HEK293 (cell line): ENCODE data around the gene PRDM15.

Source experiments
- CTCF ChIA-PET: fragments of 350-600 bp; formaldehyde crosslinking; extraction: SDS; loops from one replicate; lab custom pipeline; 2021; ENCODE audit warnings: antibody characterized with exemption; lab: Yijun Ruan, JAX
- POLR2A ChIA-PET: fragments of 300-600 bp; formaldehyde crosslinking; extraction: SDS; loops from one replicate; lab custom pipeline; 2020; ENCODE audit warnings: antibody characterized with exemption, inconsistent platforms; lab: Yijun Ruan, JAX
- H3K27ac ChIP-seq: fragments of 200-500 bp; sonication (Bioruptor generic); 2 replicates; pipeline ENCODE4 v1.5.1; 2014; ENCODE audit warnings: low read depth, low read length, control low read depth, inconsistent platforms; ENCODE audit errors: extremely low read depth
- H3K36me3 ChIP-seq, 2 experiments: fragments of 200-500 bp in 1 of 2; sonication (Bioruptor generic) in 1 of 2; 1 replicate in 1 of 2; 2 replicates in 1 of 2; pipeline ENCODE4 v1.5.1; 2014 to 2017; ENCODE audit warnings: inconsistent platforms in 2 of 2, low read length in 2 of 2; ENCODE audit not compliant: control insufficient read depth in 2 of 2, insufficient read depth in 1 of 2
- H3K4me1 ChIP-seq: fragments of 200-500 bp; sonication (Bioruptor generic); 2 replicates; pipeline ENCODE4 v1.5.1; 2014; ENCODE audit warnings: mild to moderate bottlenecking, low read length, inconsistent platforms; ENCODE audit not compliant: control insufficient read depth, insufficient read depth
- H3K4me3 ChIP-seq: 2 replicates; pipeline ENCODE4 v1.5.1; 2011; ENCODE audit warnings: low read depth, mild to moderate bottlenecking, control low read depth, low read length, moderate library complexity
- H3K9me3 ChIP-seq: fragments of 200-500 bp; sonication (Bioruptor generic); 2 replicates; pipeline ENCODE4 v1.5.1; 2014; ENCODE audit warnings: low read depth, low read length, inconsistent platforms; ENCODE audit not compliant: control insufficient read depth, insufficient read depth
- BCL11A ChIP-seq: fragments of 450-650 bp; formaldehyde crosslinking; IDR thresholded peaks from 2 replicates; pipeline ENCODE4 v1.5.1; 2016; ENCODE audit warnings: low read depth, missing biosample characterization, missing genetic modification characterization
- EGR2 ChIP-seq: fragments of 450-650 bp; formaldehyde crosslinking; IDR thresholded peaks from 2 replicates; pipeline ENCODE4 v1.5.1; 2016; ENCODE audit warnings: low read depth, missing biosample characterization, missing genetic modification characterization
- IKZF3 ChIP-seq: fragments of 450-650 bp; IDR thresholded peaks from 2 replicates; pipeline ENCODE4 v1.5.0; 2018; ENCODE audit warnings: missing biosample characterization, mild to moderate bottlenecking, missing genetic modification characterization, moderate library complexity
- SP2 ChIP-seq: fragments of 450-650 bp; formaldehyde crosslinking; IDR thresholded peaks from 2 replicates; pipeline ENCODE4 v1.5.1; 2016; ENCODE audit warnings: missing biosample characterization, missing genetic modification characterization
- YY1 ChIP-seq: fragments of 450-650 bp; formaldehyde crosslinking; IDR thresholded peaks from 2 replicates; pipeline ENCODE4 v1.5.1; 2018; ENCODE audit warnings: missing biosample characterization, missing genetic modification characterization
- ZFHX2 ChIP-seq: fragments of 450-650 bp; formaldehyde crosslinking; conservative IDR thresholded peaks from 2 replicates; pipeline ENCODE4 v1.5.1; 2016; ENCODE audit warnings: missing biosample characterization, missing genetic modification characterization
- ZFP3 ChIP-seq: fragments of 450-650 bp; formaldehyde crosslinking; IDR thresholded peaks from 2 replicates; pipeline ENCODE4 v1.5.1; 2016; ENCODE audit warnings: low read depth, missing biosample characterization, missing genetic modification characterization
- ZNF112 ChIP-seq: fragments of 450-650 bp; formaldehyde crosslinking; IDR thresholded peaks from 2 replicates; pipeline ENCODE4 v1.5.0; 2017; ENCODE audit warnings: missing biosample characterization, missing genetic modification characterization
- ZNF16 ChIP-seq: fragments of 450-650 bp; formaldehyde crosslinking; IDR thresholded peaks from 2 replicates; pipeline ENCODE4 v1.5.1; 2016; ENCODE audit warnings: low read depth, missing biosample characterization, missing genetic modification characterization
- ZNF175 ChIP-seq: fragments of 450-650 bp; formaldehyde crosslinking; IDR thresholded peaks from 2 replicates; pipeline ENCODE4 v1.5.1; 2016; ENCODE audit warnings: missing biosample characterization, missing genetic modification characterization
- ZNF223 ChIP-seq: fragments of 450-650 bp; formaldehyde crosslinking; IDR thresholded peaks from 2 replicates; pipeline ENCODE4 v1.5.1; 2016; ENCODE audit warnings: missing biosample characterization, missing genetic modification characterization
- ZNF248 ChIP-seq: fragments of 450-650 bp; formaldehyde crosslinking; IDR thresholded peaks from 2 replicates; pipeline ENCODE4 v1.5.1; 2017; ENCODE audit warnings: missing biosample characterization, missing genetic modification characterization
- ZNF473 ChIP-seq: fragments of 450-650 bp; formaldehyde crosslinking; IDR thresholded peaks from 2 replicates; pipeline ENCODE4 v1.5.1; 2017; ENCODE audit warnings: missing biosample characterization, missing genetic modification characterization
- ZNF624 ChIP-seq: fragments of 450-650 bp; formaldehyde crosslinking; IDR thresholded peaks from 2 replicates; pipeline ENCODE4 v1.5.1; 2017; ENCODE audit warnings: missing biosample characterization, missing genetic modification characterization
- ZNF654 ChIP-seq: fragments of 450-650 bp; formaldehyde crosslinking; IDR thresholded peaks from 2 replicates; pipeline ENCODE4 v1.5.1; 2016; ENCODE audit warnings: low read depth, missing biosample characterization, missing genetic modification characterization
- ZNF76 ChIP-seq: fragments of 450-650 bp; formaldehyde crosslinking; IDR thresholded peaks from 2 replicates; pipeline ENCODE4; 2016; ENCODE audit warnings: low read depth, missing biosample characterization, missing genetic modification characterization, borderline replicate concordance
- ZNF768 ChIP-seq: fragments of 450-650 bp; formaldehyde crosslinking; IDR thresholded peaks from 2 replicates; pipeline ENCODE4 v1.5.1; 2018; ENCODE audit warnings: missing biosample characterization, mild to moderate bottlenecking, missing genetic modification characterization
- TF ChIP-seq, protein P1 (sequence below): fragments of 450-650 bp; formaldehyde crosslinking; IDR thresholded peaks from 2 replicates; pipeline ENCODE4 v1.5.1; 2016; ENCODE audit warnings: missing biosample characterization, missing genetic modification characterization
- TF ChIP-seq, protein P2 (sequence below): fragments of 450-650 bp; formaldehyde crosslinking; IDR thresholded peaks from 2 replicates; pipeline ENCODE4 v1.5.1; 2016; ENCODE audit warnings: missing biosample characterization, missing genetic modification characterization, borderline replicate concordance
- TF ChIP-seq, protein P3 (sequence below): fragments of 450-650 bp; formaldehyde crosslinking; IDR thresholded peaks from 2 replicates; pipeline ENCODE4 v1.5.1; 2017; ENCODE audit warnings: missing biosample characterization, mild to moderate bottlenecking, missing genetic modification characterization, moderate library complexity

PRDM15 gene

DNA sequence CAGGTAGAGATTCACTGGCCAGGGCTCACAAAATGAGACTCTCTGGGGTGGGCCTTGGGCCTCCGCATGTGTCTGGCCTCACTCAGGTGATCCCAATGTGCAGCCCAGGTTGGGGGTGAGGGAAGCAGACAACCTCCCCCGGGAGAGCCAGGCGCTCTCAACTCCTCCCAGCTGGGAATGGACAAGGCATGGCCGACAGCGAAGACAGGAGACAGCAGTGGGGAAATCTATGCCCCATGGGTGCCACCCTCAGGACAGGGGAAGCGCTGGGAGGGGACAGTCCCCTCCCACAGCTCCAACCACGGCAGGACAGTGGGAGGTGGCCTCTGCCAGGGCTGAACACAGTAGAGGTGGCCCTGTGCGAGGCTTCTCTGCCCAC, 47.7 kb downstream of the PRDM15 start:
- Histone ChIP-seq H3K36me3 (peaks cover 4 to 27% of the 10 kb centered on the region in 2 experiments; a peak in 2 of 3 replicates), H3K9me3 (no peaks in the 10 kb centered on the region), H3K4me1 (no peaks in the 10 kb centered on the region)
- ChIA-PET POLR2A (no interaction called here), CTCF (no interaction called here)
- 0 out of 2 replicates have a peak, but pooled peaks have one; percentile 10 for TF ChIP-seq ZFHX2 (tag by site-specific recombination)
- TF ChIP-seq ZNF654 (tag by site-specific recombination) = no peak
- peak; percentile 61 for TF ChIP-seq EGR2
- TF ChIP-seq, all 188 proteins: peak for 2
- Histone ChIP-seq H3K27ac (no peak overlapping the region), H3K4me3 (no peak overlapping the region)

DNA sequence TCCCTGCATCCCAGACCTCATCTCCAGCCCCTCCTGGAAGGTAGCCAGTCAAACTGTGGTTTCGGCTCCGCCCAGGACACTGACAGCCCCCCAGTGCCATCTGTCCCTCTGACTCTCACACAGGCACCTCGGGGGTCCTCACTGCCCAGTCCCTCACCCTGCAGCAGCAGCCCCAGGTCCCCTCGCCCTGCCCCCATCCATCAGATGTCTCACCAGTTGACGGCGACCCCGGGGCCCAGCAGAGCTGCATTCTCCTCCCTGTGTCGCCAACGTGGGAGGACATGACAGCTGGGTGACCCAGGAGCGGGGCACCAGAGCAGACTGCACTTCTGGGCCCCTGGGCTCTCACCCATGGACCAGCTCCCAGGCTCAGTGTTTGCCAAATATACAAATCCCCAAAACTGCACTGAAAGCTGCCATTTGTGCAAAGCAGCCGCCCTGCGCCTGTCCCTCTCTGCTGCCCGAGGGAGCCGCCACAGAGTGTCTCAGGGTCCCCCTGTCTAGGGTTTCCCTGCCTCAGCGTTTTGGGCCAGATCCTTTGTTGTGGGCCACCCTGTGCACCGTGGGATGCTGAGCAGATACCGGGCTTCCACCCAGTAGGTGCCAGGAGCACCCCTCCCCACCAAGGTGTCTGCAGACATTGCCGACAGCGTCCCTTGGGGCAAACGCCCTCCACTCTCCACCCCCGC, 48.2 kb downstream of the PRDM15 start:
- ChIA-PET POLR2A (no interaction called here), CTCF (no interaction called here)
- H3K36me3 ChIP-seq = peaks cover 4 to 25% of the 10 kb centered on the region in 2 experiments; a peak in 2 of 3 replicates
- no peak for TF ChIP-seq ZNF473
- TF ChIP-seq, protein P1, sequence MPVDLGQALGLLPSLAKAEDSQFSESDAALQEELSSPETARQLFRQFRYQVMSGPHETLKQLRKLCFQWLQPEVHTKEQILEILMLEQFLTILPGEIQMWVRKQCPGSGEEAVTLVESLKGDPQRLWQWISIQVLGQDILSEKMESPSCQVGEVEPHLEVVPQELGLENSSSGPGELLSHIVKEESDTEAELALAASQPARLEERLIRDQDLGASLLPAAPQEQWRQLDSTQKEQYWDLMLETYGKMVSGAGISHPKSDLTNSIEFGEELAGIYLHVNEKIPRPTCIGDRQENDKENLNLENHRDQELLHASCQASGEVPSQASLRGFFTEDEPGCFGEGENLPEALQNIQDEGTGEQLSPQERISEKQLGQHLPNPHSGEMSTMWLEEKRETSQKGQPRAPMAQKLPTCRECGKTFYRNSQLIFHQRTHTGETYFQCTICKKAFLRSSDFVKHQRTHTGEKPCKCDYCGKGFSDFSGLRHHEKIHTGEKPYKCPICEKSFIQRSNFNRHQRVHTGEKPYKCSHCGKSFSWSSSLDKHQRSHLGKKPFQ (tag by site-specific recombination) = no peak
- no peak for TF ChIP-seq ZNF768 (tag by site-specific recombination)
- TF ChIP-seq ZFP3 (tag by site-specific recombination) = no peak
- no peak for TF ChIP-seq YY1 (tag by site-specific recombination)
- TF ChIP-seq, protein P2, sequence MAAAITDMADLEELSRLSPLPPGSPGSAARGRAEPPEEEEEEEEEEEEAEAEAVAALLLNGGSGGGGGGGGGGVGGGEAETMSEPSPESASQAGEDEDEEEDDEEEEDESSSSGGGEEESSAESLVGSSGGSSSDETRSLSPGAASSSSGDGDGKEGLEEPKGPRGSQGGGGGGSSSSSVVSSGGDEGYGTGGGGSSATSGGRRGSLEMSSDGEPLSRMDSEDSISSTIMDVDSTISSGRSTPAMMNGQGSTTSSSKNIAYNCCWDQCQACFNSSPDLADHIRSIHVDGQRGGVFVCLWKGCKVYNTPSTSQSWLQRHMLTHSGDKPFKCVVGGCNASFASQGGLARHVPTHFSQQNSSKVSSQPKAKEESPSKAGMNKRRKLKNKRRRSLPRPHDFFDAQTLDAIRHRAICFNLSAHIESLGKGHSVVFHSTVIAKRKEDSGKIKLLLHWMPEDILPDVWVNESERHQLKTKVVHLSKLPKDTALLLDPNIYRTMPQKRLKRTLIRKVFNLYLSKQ (tag by site-specific recombination) = no peak
- TF ChIP-seq, protein P3, sequence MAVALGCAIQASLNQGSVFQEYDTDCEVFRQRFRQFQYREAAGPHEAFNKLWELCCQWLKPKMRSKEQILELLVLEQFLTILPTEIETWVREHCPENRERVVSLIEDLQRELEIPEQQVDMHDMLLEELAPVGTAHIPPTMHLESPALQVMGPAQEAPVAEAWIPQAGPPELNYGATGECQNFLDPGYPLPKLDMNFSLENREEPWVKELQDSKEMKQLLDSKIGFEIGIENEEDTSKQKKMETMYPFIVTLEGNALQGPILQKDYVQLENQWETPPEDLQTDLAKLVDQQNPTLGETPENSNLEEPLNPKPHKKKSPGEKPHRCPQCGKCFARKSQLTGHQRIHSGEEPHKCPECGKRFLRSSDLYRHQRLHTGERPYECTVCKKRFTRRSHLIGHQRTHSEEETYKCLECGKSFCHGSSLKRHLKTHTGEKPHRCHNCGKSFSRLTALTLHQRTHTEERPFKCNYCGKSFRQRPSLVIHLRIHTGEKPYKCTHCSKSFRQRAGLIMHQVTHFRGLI (tag by site-specific recombination) = no peak
- TF ChIP-seq ZNF16 = no peak
- TF ChIP-seq ZNF624 = no peak
- no peak for TF ChIP-seq ZNF76 (tag by site-specific recombination)
- TF ChIP-seq BCL11A = no peak
- no peak for TF ChIP-seq ZNF223
- no peak for TF ChIP-seq ZNF248 (tag by site-specific recombination)
- TF ChIP-seq ZNF112 (tag by site-specific recombination) = no peak
- TF ChIP-seq IKZF3 (tag by site-specific recombination) = no peak
- no peak for TF ChIP-seq ZNF175
- TF ChIP-seq SP2 (tag by site-specific recombination) = no peak
- H3K27ac ChIP-seq = no peak overlapping the region
- no peaks in the 10 kb centered on the region for H3K4me1 ChIP-seq
- H3K9me3 ChIP-seq = no peaks in the 10 kb centered on the region
- H3K4me3 ChIP-seq = no peak overlapping the region
